Mesodermal cell (in vitro differentiated cells): ENCODE results near the gene TMEM114.
A peak's percentile ranks its signal among the peaks of the same experiment; 100 is the strongest.

Experiments used
- H3K27ac ChIP-seq: 2 replicates; pipeline ENCODE4 v1.7.0; 2013; ENCODE audit warnings: mild to moderate bottlenecking, low read depth, low read length, moderate library complexity; ENCODE audit not compliant: severe bottlenecking
- H3K36me3 ChIP-seq: 2 replicates; pipeline ENCODE4 v1.7.1; 2013; ENCODE audit warnings: mild to moderate bottlenecking, low read length, moderate library complexity; ENCODE audit not compliant: control insufficient read depth, insufficient read depth
- H3K4me1 ChIP-seq: one replicate; pipeline ENCODE4 v1.7.1; 2013; ENCODE audit warnings: mild to moderate bottlenecking, low read length; ENCODE audit not compliant: insufficient read depth, control insufficient read depth, poor library complexity, severe bottlenecking
- H3K4me3 ChIP-seq: 2 replicates; pipeline ENCODE4 v1.7.0; 2013; ENCODE audit warnings: low read length, control low read depth, mild to moderate bottlenecking; ENCODE audit not compliant: insufficient read depth, poor library complexity, severe bottlenecking; ENCODE audit errors: extremely low read depth
- H3K9me3 ChIP-seq: 2 replicates; pipeline ENCODE4 v1.7.1; 2013; ENCODE audit warnings: mild to moderate bottlenecking, low read length, moderate library complexity; ENCODE audit not compliant: control insufficient read depth
- WGBS, 2 experiments: methylation state at CpG; one replicate each; pipeline ENCODE4 v1.1.5; 2013; ENCODE audit warnings: missing lambda C conversion rate in 2 of 2; ENCODE audit not compliant: insufficient coverage in 2 of 2; 5-methylcytosine and 5-hydroxymethylcytosine counted together

TMEM114 gene

DNA sequence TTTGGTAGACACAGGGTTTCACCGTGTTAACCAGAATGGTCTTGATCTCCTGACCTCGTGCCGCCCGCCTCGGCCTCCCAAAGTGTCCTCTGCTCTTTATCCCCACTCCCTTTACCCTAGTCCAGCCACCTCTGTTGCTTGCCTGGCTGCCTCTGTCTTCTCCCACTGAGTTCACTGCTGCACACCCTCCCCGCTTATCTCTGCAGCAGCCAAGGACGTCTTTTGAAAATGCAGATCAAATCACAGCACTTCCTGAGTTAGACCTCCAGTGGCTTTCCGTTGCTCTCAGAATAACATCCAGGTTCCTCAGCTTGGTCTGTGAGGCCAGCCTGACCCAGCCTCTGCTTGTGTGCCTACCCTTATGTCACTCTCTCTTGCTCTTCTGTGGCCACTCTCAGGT, 36.6 kb upstream of the TMEM114 start:
- no peak overlapping the region for H3K4me3 ChIP-seq
- peaks cover 83% of the 10 kb centered on the region for H3K36me3 ChIP-seq
- H3K9me3 ChIP-seq: no peaks in the 10 kb centered on the region
- no peak overlapping the region for H3K27ac ChIP-seq
- peaks cover 11% of the 10 kb centered on the region for H3K4me1 ChIP-seq
- 98 to 100% methylated on average over 8 of the region's 8 CpGs for WGBS, 2 experiments

DNA sequence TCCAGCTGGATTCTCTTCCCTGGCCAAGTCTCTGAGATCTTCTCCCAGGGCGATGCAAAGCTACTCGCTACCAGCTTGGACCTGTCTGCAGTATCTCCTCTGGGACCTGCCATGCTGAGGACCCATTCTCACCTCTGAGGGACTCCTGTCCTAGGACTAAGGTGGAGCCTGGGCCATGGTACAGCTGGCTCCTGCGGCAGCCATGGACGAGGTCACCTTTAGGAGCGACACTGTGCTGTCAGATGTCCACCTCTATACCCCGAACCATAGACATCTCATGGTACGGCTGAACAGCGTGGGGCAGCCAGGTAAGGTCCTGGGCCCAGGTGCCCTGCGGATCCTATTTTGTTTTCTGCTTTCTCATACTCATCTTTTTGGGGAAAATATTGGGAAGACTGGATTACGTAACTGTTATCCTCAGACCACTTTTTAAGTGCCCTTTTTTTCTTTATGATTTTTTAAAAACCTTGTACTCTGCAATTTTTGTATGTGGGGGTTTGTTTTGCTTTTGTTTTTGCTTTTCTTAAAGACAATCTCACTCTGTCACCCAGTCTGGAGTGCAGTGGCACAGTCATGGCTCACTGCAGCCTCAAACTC, 35.3 kb upstream of the TMEM114 start:
- no peak overlapping the region for H3K27ac ChIP-seq
- H3K36me3 ChIP-seq: peaks cover 70% of the 10 kb centered on the region
- no peaks in the 10 kb centered on the region for H3K9me3 ChIP-seq
- WGBS, 2 experiments: 94 to 96% methylated on average over 6 to 8 of the region's 10 CpGs
- peaks cover 11% of the 10 kb centered on the region for H3K4me1 ChIP-seq
- no peak overlapping the region for H3K4me3 ChIP-seq

DNA sequence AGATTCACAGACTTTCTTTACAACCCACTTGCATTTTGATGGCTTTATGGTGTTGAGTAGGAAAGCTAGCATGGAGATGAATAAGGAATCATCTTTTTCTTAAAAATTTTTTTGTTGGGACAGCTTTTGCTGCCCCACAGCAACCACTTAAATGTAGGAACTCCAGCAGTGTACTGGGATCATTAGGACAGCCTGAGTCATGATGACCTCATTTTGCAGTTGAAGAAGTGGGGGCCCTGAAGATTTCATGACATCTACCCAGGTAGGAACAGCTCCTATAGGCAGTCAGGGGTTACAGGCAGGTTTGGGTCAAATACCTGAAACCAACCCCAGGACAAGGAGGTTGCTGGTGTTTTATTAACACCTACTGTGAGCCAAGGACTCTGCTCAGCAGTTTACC, 33.3 kb upstream of the TMEM114 start:
- Histone ChIP-seq H3K36me3 (peaks cover 50% of the 10 kb centered on the region), H3K27ac (no peak overlapping the region), H3K9me3 (no peaks in the 10 kb centered on the region), H3K4me1 (peaks cover 11% of the 10 kb centered on the region), H3K4me3 (no peak overlapping the region)

DNA sequence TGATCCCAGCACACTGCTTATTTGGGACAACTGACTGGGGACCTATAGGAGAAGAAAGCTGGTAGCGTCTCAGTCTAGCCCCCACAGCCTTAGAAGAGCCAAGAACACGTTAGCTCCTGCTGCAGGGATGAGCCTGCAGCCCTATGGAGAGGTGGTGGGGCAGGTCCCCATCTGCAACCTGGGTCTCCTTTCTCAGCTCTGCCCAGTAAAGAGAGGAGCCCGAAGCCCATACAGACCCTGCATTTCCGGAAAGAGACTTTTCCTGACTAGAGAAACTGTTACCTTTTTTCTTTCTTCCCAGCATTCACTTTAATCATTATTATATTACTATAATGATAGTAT, 32.0 kb upstream of the TMEM114 start:
- WGBS, 2 experiments: 0% methylated on average over 2 of the region's 4 CpGs; no CpG with 5 or more reads in 1 of the 2 experiments
- no peaks in the 10 kb centered on the region for H3K9me3 ChIP-seq
- peak overlapping the region; percentile 82 for H3K27ac ChIP-seq
- H3K4me3 ChIP-seq: peak overlapping the region; percentile 91
- H3K4me1 ChIP-seq: peaks cover 11% of the 10 kb centered on the region
- peaks cover 41% of the 10 kb centered on the region for H3K36me3 ChIP-seq

DNA sequence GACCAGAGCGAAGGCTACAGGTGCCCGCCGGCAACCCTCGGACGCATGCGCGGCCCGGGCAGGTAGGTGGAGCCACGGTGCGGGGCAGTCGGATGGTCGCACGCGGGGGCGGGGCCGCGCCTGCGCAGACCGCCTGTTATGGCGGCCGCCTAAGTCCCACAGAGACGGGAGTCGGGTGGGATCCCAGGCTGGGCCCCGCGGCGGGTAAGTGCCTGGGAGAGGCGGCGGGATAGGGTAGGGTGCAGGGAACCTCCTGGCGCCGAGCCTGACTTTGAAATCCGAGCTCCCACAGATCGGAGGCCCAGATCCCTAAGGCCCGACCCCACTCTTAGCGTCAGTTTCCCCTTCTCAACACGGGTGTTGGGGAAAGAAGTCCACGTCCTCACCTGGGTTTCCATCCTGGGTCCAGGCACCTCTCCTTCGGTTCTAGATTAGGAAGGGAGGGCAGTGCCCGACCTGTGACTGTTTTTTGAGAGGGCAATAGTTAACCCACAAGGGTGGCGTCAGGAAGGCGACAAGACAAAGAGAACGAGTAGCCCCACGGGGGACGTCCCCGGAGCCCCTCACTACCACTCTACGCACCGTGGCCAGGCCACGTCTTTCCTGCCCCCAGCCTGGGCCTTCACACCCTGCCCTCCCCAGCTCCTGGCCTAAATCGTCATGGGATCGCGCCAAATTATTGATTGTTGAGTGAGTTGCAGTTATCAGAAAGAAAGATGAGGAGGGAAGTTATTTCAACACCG, 31.4 kb upstream of the TMEM114 start, which contains the start of gene METTL22:
Gene METTL22, plus strand, starts transcription at position 127 of the 743 bp plus-strand sequence. CDS start 3,968 bp downstream, outside the sequence.
- Histone ChIP-seq H3K27ac (peak within 1 kb of the TSS; percentile 82), H3K4me3 (peak within 1 kb of the TSS; percentile 91), H3K4me1 (peaks cover 11% of the 10 kb centered on the region), H3K9me3 (no peaks in the 10 kb centered on the region), H3K36me3 (peaks cover 36% of the 10 kb centered on the region)
- 0 to 1% methylated on average over 31 to 38 of the region's 51 CpGs for WGBS, 2 experiments

DNA sequence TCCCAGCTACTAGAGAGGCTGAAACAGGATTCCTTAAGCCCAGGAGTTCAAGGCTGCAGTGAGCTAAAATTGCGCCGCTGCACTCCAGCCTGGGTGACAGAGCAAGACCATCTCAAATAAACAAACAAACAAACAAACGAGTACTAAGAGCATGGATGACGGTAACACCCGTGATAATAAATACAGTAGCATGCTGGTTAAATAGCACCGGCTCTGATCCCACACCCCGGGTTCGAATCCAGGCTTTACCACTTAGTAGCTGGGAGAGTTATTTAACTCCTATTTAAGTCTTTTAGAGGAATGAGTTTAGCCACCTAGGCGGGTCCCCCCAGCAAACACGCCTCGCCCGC, 30.9 kb upstream of the TMEM114 start:
- H3K9me3 ChIP-seq: no peaks in the 10 kb centered on the region
- 10 to 20% methylated on average over 5 to 8 of the region's 12 CpGs for WGBS, 2 experiments
- peaks cover 11% of the 10 kb centered on the region for H3K4me1 ChIP-seq
- H3K36me3 ChIP-seq: peaks cover 30% of the 10 kb centered on the region
- no peak overlapping the region for H3K27ac ChIP-seq
- H3K4me3 ChIP-seq: peak overlapping the region; percentile 91

DNA sequence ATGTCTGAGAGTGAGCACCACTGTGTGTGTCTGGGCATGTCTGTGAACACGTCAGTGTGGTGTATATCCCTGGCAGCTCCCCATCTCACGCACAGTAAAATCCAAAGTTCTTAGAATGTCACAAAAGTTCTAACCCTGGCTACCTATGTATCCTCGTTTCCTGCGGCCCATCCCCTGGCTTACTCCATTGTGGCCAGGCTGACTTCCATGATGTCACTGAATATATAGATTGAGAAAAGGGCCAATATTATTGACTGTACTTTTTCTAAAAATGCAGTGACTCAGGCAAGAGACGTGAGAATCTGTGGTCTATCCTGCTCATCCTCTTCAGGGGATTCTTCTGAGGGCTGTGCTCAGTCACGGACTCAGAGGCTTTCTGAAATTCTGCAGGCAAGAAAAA, 30.2 kb upstream of the TMEM114 start:
- H3K9me3 ChIP-seq: no peaks in the 10 kb centered on the region
- no peak overlapping the region for H3K27ac ChIP-seq
- peaks cover 24% of the 10 kb centered on the region for H3K36me3 ChIP-seq
- H3K4me1 ChIP-seq: peaks cover 11% of the 10 kb centered on the region
- 76 to 80% methylated on average over 5 to 6 of the region's 6 CpGs for WGBS, 2 experiments
- H3K4me3 ChIP-seq: no peak overlapping the region

DNA sequence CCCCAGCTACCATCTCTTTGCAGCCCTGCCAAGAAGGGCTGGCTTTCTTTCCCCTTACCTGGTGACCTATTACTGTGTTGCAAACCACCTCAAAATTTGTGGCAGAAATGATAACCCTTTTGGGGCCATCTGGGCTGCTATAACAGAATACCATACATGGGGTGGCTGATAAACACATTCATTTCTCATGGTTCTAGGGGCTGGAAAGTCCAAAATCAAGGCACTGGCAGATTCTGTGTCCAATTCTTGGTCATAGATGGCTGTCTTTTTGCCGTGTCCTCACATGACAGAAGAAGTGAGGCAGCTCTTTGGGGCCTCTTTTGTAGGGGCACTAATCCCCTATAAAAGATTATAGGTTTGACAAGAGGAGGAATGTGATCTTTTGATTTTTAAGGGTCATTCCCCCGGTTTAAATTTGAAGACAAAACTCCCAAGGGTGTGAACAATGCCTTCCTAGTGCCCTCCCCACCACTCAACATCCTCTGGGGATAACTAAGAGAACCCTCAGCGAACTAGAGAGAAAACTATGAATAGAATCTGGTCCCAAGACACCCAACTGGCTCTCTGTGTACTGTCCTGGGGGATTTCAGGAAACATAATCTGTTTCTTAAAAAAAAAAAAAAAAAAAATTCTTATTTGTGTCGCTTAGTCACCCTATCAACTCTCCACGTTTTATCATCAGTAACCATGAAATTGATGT, 29.5 kb upstream of the TMEM114 start:
- Histone ChIP-seq H3K9me3 (no peaks in the 10 kb centered on the region), H3K36me3 (peaks cover 17% of the 10 kb centered on the region), H3K27ac (no peak overlapping the region), H3K4me1 (peaks cover 11% of the 10 kb centered on the region), H3K4me3 (no peak overlapping the region)
- 89% methylated on average over 1 of the region's 5 CpGs; no CpG with 5 or more reads in 1 of the 2 experiments for WGBS, 2 experiments

DNA sequence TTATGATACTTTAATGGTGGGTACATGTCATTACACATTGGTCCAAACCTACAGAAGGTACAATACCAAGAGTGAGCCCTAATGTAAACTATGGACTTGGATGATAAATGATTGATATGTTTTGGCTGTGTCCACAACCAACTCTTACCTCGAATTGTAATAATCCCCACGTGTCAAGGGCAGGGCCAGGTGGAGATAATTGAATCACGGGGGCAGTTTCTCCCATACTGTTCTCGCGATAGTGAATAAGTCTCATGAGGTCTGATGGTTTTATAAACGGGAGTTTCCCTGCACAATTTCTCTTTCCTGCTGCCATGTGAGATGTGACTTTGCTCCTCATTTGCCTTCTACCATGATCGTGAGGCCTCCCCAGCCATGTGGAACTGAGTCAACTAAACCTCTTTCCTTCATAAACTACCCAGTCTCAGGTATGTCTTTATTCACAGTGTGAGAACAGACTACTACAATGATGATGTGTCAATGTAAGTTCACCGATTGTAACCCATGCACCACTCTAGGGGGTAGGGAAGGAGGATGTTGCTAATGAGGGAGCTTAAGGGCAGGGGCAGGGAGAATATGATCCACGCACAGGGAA, 24.2 kb upstream of the TMEM114 start:
- Histone ChIP-seq H3K9me3 (no peaks in the 10 kb centered on the region), H3K27ac (no peak overlapping the region), H3K36me3 (no peaks in the 10 kb centered on the region), H3K4me1 (no peaks in the 10 kb centered on the region), H3K4me3 (no peak overlapping the region)
- 71 to 78% methylated on average over 6 of the region's 9 CpGs for WGBS, 2 experiments

DNA sequence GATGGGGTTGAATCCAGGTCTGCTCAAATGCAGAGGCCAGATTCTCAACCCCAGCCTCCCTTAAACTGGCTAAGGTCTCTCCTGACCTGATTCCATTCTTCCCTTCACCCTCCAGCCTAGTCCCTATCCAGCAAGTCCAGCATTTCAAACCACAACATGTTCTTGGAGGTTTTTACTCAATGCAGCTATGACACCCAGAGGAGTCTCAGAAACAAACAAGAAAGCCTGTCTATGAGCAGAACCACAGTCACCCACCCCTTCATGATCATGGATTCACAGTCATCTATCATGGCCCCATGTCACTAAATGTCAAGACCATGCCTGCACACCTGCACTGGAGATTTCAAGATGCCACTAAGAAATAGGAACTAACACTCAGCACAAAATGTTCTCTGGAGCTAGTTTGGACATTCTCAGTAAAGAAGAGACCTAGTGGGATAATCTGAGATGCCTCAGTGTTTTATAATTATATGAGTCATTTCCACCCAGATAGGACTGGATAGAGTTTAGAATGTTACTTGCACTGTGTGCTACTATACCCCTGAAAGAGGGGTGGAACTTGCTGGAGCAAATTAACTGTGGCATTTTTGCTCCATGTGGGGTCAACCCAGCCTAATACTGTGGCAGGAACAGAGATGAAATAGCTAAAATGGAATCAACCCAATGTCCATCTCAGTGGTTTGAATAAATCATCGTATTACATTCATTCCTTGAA, 21.7 kb upstream of the TMEM114 start:
- Histone ChIP-seq H3K4me1 (no peaks in the 10 kb centered on the region), H3K4me3 (no peak overlapping the region), H3K36me3 (no peaks in the 10 kb centered on the region), H3K27ac (no peak overlapping the region), H3K9me3 (no peaks in the 10 kb centered on the region)
- WGBS, 2 experiments: no CpG with 5 or more reads among the region's 1 CpG
